Adrenal gland (tissue), 5 donors: ENCODE data around the gene AUTS2.

ENCODE experiments used
- CTCF ChIP-seq, 6 experiments: fragments of 450-650 bp in 4 of 6; fragments of 200-600 bp in 2 of 6; sonication (generic) in 1 of 6; IDR thresholded peaks; 1 replicate in 5 of 6; 2 replicates in 1 of 6; pipeline versions ENCODE4 v1.5.1 to v1.8.0; 2016 to 2021; ENCODE audit warnings: antibody characterized with exemption in 6 of 6, mild to moderate bottlenecking in 2 of 6, moderate library complexity in 1 of 6
- POLR2A ChIP-seq, 2 donors: fragments of 450-650 bp; IDR thresholded peaks; one replicate each; pipeline ENCODE4 v1.6.1; 2017; ENCODE audit warnings: antibody characterized with exemption in 2 of 2, mild to moderate bottlenecking in 2 of 2, moderate library complexity in 1 of 2
- donor health status: DM: no; HTN: no; CAD: no.

GRCh38 chr7:70680743-70681468 is 1082.6 kb downstream of the AUTS2 start:
- TF ChIP-seq CTCF (IDR thresholded peaks at IDR 0.05) (no peak), POLR2A (IDR thresholded peaks at IDR 0.05) (no peak)
